ENCODE measurements around the gene SLAMF8. TPM values are rescaled to one million over a fixed set of nuclear protein-coding genes. Genes with fewer than 3 reads are reported as not detected.

The SLAMF8 gene
- total and polyA plus RNA-seq, 2 of the 8 experiments (the other 6 are each of a cell fraction or from before 2014, with no cell fraction given): not detected

DNA sequence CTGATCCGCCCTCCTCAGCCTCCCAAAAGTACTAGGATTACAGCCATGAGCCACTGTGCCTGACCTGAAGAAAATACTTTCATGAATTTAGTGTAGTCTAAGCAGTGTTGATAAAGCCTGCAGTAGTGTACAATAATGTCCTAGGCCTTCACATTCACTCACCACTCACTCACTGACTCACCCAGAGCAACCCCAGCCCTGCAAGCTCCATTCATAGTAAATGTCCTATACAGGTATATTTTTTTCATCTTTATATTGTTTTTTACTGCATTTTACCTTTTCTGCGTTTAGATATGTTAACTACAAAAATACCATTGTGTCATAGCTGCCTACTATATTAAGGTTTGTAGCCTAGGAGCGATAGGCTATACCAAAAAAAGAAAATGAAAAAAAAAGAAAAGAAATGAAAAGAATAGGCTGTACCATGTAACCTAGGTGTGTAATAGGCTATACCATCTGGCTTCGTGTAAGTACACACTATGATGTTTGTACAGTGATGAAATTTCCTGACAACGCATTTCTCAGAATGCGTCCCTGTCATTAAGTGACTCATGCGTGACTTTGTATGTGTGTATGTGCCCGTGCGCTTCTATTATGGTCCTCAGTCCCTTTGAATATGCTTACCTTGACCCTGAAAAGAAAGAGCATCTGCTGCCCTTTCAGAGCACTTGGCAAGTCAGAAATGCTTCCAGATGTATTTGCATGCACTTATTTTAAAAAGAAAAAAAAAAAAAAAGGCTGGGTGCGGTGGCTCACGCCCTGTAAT, 9.2 kb upstream of the SLAMF8 start:
- Histone ChIP-seq H4K8ac (ENCODE audit: extremely low read depth, insufficient read depth, low read length) (no peak overlapping the region), H2BK120ac (replicated peaks; ENCODE audit: low read depth, low read length) (no peak overlapping the region), H2BK20ac (ENCODE audit: low read length) (no peak overlapping the region), H3K4me1 (replicated peaks in 1 of 4; ENCODE audit: control insufficient read depth in 3 of 4, insufficient read depth in 4 of 4, low read length in 3 of 4) (no peaks in the 10 kb centered on the region), H4K20me1 (replicated peaks in 1 of 2; ENCODE audit: control insufficient read depth in 1 of 2, insufficient read depth in 2 of 2, low read length in 2 of 2) (no peaks in the 10 kb centered on the region), H3K14ac (ENCODE audit: insufficient read length) (no peak overlapping the region), H2BK5ac (ENCODE audit: low read depth, low read length) (no peak overlapping the region), H3K9me3 (ENCODE audit: insufficient read depth in 2 of 2, low read depth in 1 of 2, low read length in 1 of 2) (no peaks in the 10 kb centered on the region), H3K79me1 (ENCODE audit: low read depth, low read length) (no peaks in the 10 kb centered on the region), H4K91ac (replicated peaks; ENCODE audit: insufficient read length, low read length) (no peak overlapping the region), H3K9ac (replicated peaks in 1 of 4; ENCODE audit: extremely low read depth in 1 of 4, low read depth in 3 of 4, low read length in 3 of 4) (no peak overlapping the region), H2BK15ac (ENCODE audit: low read length) (no peak overlapping the region), H3K36me3 (ENCODE audit: control insufficient read depth in 2 of 4, insufficient read depth in 4 of 4, low read length in 3 of 4) (no peaks in the 10 kb centered on the region), H3K4ac (replicated peaks; ENCODE audit: insufficient read length, low read depth, low read length) (no peak overlapping the region), H3K4me3 (ENCODE audit: extremely low read depth in 1 of 4, insufficient read depth in 2 of 4, low read depth in 3 of 4, low read length in 4 of 4) (no peak overlapping the region), H3K18ac (ENCODE audit: extremely low read depth, low read length) (no peak overlapping the region), H3K23ac (ENCODE audit: insufficient read length) (no peak overlapping the region), H3K56ac (replicated peaks; ENCODE audit: insufficient read length, low read depth, low read length) (no peak overlapping the region), H3K23me2 (ENCODE audit: low read depth, low read length) (no peaks in the 10 kb centered on the region; the same call in 1 of the 2 replicates), H2AFZ (ENCODE audit: low read length) (no peak overlapping the region), H2BK12ac (ENCODE audit: low read depth, low read length) (no peak overlapping the region), H3K27me3 (replicated peaks in 1 of 4; ENCODE audit: control insufficient read depth in 3 of 4, extremely low read depth in 1 of 4, insufficient read depth in 3 of 4, low read length in 3 of 4) (0 out of 7 replicates have a peak, but pooled peaks cover 0 to 2% (median 0%) of the 10 kb centered on the region in 4 experiments), H3K79me2 (ENCODE audit: control insufficient read depth in 1 of 2, insufficient read depth in 2 of 2, low read length in 2 of 2) (no peaks in the 10 kb centered on the region), H2AK5ac (ENCODE audit: low read depth, low read length) (no peak overlapping the region), H4K5ac (ENCODE audit: insufficient read length, low read depth, low read length) (no peak overlapping the region), H3K4me2 (ENCODE audit: insufficient read depth in 1 of 2, low read depth in 2 of 2, low read length in 2 of 2) (no peak overlapping the region), H3K27ac (ENCODE audit: low read depth, low read length) (no peak overlapping the region)
- DNase-seq (ENCODE audit: low read depth in 1 of 2, low spot score in 2 of 2): no peak
- CTCF ChIA-PET (ENCODE audit: partially characterized antibody): interaction anchor here (0.7 to 2.0 kb wide), 7 partner anchors 10 to 34 kb away, joined by 3 to 20 read pairs (median 3); no protein-coding TSS in a partner anchor
- no peak for FAIRE-seq
- WGBS, 2 experiments (ENCODE audit: extremely low coverage in 1 of 2, insufficient coverage in 1 of 2, insufficient read length in 1 of 2, insufficient replicate concordance in 2 of 2, low coverage in 1 of 2, low lambda C conversion rate in 2 of 2, missing lambda C conversion rate in 1 of 2): 80% methylated on average over 11 of the region's 11 CpGs; no CpG with 5 or more reads in 1 of the 2 experiments
- POLR2A ChIA-PET (ENCODE audit: partially characterized antibody): interaction anchor here (1.1 kb wide), 1 partner anchor 14 kb away, joined by 3 read pairs; no protein-coding TSS in a partner anchor
- TF ChIP-seq HDAC2 (IDR thresholded peaks at IDR 0.05; ENCODE audit: borderline replicate concordance in 1 of 2, low read depth in 2 of 2, low read length in 2 of 2): no peak
- no peak for TF ChIP-seq GTF2F1 (IDR thresholded peaks at IDR 0.05; ENCODE audit: borderline replicate concordance, low read depth, low read length)
- no peak for TF ChIP-seq CHD2 (IDR thresholded peaks at IDR 0.05; ENCODE audit: low read length)
- TF ChIP-seq RXRA (IDR thresholded peaks at IDR 0.05; ENCODE audit: insufficient read depth, low read depth, low read length): no peak
- no peak for TF ChIP-seq EZH2 (IDR thresholded peaks at IDR 0.05; ENCODE audit: low read depth, low read length, severe bottlenecking)
- no peak for TF ChIP-seq POU5F1 (IDR thresholded peaks at IDR 0.05; ENCODE audit: low read depth, low read length)
- TF ChIP-seq BRCA1 (IDR thresholded peaks at IDR 0.05; ENCODE audit: low read depth, low read length): no peak
- no peak for TF ChIP-seq KDM4A (IDR thresholded peaks at IDR 0.05; ENCODE audit: low read depth, low read length, severe bottlenecking)
